ENCODE data around the gene FAT1.
A peak's percentile ranks its signal among the peaks of the same experiment; 100 is the strongest.

FAT1 gene

GRCh38 chr4:186700746-186701145 lies 22.9 kb downstream of the FAT1 start:
- TF ChIP-seq, protein P1, sequence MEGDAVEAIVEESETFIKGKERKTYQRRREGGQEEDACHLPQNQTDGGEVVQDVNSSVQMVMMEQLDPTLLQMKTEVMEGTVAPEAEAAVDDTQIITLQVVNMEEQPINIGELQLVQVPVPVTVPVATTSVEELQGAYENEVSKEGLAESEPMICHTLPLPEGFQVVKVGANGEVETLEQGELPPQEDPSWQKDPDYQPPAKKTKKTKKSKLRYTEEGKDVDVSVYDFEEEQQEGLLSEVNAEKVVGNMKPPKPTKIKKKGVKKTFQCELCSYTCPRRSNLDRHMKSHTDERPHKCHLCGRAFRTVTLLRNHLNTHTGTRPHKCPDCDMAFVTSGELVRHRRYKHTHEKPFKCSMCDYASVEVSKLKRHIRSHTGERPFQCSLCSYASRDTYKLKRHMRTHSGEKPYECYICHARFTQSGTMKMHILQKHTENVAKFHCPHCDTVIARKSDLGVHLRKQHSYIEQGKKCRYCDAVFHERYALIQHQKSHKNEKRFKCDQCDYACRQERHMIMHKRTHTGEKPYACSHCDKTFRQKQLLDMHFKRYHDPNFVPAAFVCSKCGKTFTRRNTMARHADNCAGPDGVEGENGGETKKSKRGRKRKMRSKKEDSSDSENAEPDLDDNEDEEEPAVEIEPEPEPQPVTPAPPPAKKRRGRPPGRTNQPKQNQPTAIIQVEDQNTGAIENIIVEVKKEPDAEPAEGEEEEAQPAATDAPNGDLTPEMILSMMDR (IDR thresholded peaks at IDR 0.05; ENCODE audit: poor library complexity, severe bottlenecking) = no peak
- ATAC-seq (ENCODE audit: low read depth) (no peak), DNase-seq (ENCODE audit: low spot score) (no peak)
- no peaks in the 10 kb centered on the region for H3K9me3 ChIP-seq (ENCODE audit: severe bottlenecking)
- peaks cover 9% of the 10 kb centered on the region for H3K4me1 ChIP-seq (ENCODE audit: insufficient read depth, poor library complexity, severe bottlenecking)
- no peaks in the 10 kb centered on the region for H3K27me3 ChIP-seq (ENCODE audit: insufficient read depth, poor library complexity, severe bottlenecking)
- H3K27ac ChIP-seq (ENCODE audit: poor library complexity, severe bottlenecking) = peak overlapping the region; percentile 7
- H3K36me3 ChIP-seq (ENCODE audit: low read depth) = peaks cover 96% of the 10 kb centered on the region
- H3K4me3 ChIP-seq (ENCODE audit: severe bottlenecking) = no peak overlapping the region

GRCh38 chr4:186699881-186700397 lies 23.7 kb downstream of the FAT1 start:
- ATAC-seq (ENCODE audit: low read depth) (no peak), DNase-seq (ENCODE audit: low spot score) (no peak)
- Histone ChIP-seq H3K4me1 (ENCODE audit: insufficient read depth, poor library complexity, severe bottlenecking) (peaks cover 11% of the 10 kb centered on the region), H3K9me3 (ENCODE audit: severe bottlenecking) (no peaks in the 10 kb centered on the region), H3K27ac (ENCODE audit: poor library complexity, severe bottlenecking) (no peak overlapping the region), H3K27me3 (ENCODE audit: insufficient read depth, poor library complexity, severe bottlenecking) (no peaks in the 10 kb centered on the region), H3K36me3 (ENCODE audit: low read depth) (peaks cover 95% of the 10 kb centered on the region), H3K4me3 (ENCODE audit: severe bottlenecking) (no peak overlapping the region)
- TF ChIP-seq, protein P1 (IDR thresholded peaks at IDR 0.05; ENCODE audit: poor library complexity, severe bottlenecking) = no peak

DNA sequence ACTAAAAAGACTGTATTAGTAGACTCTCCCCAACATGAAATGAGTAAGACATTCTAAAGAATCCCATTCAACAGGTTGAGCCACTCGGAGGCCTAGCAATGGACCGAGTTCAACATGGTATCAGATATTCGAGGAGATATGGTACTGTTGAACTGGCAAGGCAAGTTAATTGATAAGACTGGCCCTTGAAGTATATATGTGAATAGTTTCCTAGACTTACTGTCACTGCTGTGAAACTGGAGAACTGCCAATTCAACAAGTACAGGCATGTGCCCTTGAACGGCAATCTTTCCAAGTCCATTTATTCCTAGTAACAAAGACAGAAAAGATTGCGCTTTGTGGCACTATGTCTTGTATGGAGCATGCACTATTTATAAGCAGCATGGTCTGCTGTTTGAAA lies 24.4 kb downstream of the FAT1 start:
- Histone ChIP-seq H3K36me3 (ENCODE audit: low read depth) (peaks cover 89% of the 10 kb centered on the region), H3K4me1 (ENCODE audit: insufficient read depth, poor library complexity, severe bottlenecking) (peaks cover 16% of the 10 kb centered on the region), H3K27ac (ENCODE audit: poor library complexity, severe bottlenecking) (no peak overlapping the region), H3K9me3 (ENCODE audit: severe bottlenecking) (no peaks in the 10 kb centered on the region), H3K4me3 (ENCODE audit: severe bottlenecking) (no peak overlapping the region), H3K27me3 (ENCODE audit: insufficient read depth, poor library complexity, severe bottlenecking) (no peaks in the 10 kb centered on the region)
- TF ChIP-seq, protein P1 (IDR thresholded peaks at IDR 0.05; ENCODE audit: poor library complexity, severe bottlenecking) = no peak
- peak; percentile 41 for ATAC-seq (ENCODE audit: low read depth)
- no peak for DNase-seq (ENCODE audit: low spot score)

DNA sequence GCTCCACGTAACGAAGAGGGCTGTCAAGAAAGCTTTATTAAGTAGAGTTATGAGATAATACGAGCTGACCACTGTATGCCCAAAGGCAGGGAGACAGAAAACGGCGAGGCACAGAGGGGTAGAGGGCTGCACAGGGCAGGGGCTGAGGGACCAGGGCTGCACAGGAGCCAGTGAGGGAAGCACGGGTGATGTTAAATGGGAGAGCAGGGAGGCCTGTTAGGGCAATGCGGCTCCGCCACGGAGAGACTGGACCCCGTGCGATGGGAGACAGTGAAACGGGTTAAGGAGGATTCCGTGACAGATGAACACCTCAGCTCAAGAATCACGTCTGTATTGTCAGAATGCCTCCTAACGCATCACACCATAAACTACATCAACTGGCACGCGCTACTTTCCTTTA lies 25.1 kb downstream of the FAT1 start:
- Histone ChIP-seq H3K27me3 (ENCODE audit: insufficient read depth, poor library complexity, severe bottlenecking) (no peaks in the 10 kb centered on the region), H3K36me3 (ENCODE audit: low read depth) (peaks cover 81% of the 10 kb centered on the region), H3K9me3 (ENCODE audit: severe bottlenecking) (no peaks in the 10 kb centered on the region), H3K4me1 (ENCODE audit: insufficient read depth, poor library complexity, severe bottlenecking) (peaks cover 24% of the 10 kb centered on the region), H3K4me3 (ENCODE audit: severe bottlenecking) (no peak overlapping the region), H3K27ac (ENCODE audit: poor library complexity, severe bottlenecking) (no peak overlapping the region)
- no peak for DNase-seq (ENCODE audit: low spot score)
- TF ChIP-seq, protein P1 (IDR thresholded peaks at IDR 0.05; ENCODE audit: poor library complexity, severe bottlenecking) = no peak
- ATAC-seq (ENCODE audit: low read depth) = no peak

- DNase-seq (ENCODE audit: low spot score) (no peak), ATAC-seq (ENCODE audit: low read depth) (no peak)
- Histone ChIP-seq H3K9me3 (ENCODE audit: severe bottlenecking) (no peaks in the 10 kb centered on the region), H3K4me3 (ENCODE audit: severe bottlenecking) (no peak overlapping the region), H3K27ac (ENCODE audit: poor library complexity, severe bottlenecking) (no peak overlapping the region), H3K27me3 (ENCODE audit: insufficient read depth, poor library complexity, severe bottlenecking) (no peaks in the 10 kb centered on the region), H3K4me1 (ENCODE audit: insufficient read depth, poor library complexity, severe bottlenecking) (peaks cover 29% of the 10 kb centered on the region), H3K36me3 (ENCODE audit: low read depth) (peaks cover 78% of the 10 kb centered on the region)
- TF ChIP-seq, protein P1 (IDR thresholded peaks at IDR 0.05; ENCODE audit: poor library complexity, severe bottlenecking) = no peak
These were observed 25.6 kb downstream of the FAT1 start for GRCh38 chr4:186698028-186698427.
